H1 (cell line): ENCODE measurements around the gene PARD6A.

ENCODE experiments used
- ATF2 ChIP-seq: IDR thresholded peaks from 2 replicates; pipeline ENCODE4 v1.6.1; 2012; ENCODE audit warnings: low read length, inconsistent platforms
- CHD1 ChIP-seq: IDR thresholded peaks from 2 replicates; pipeline ENCODE4 v1.6.1; 2012; ENCODE audit warnings: low read depth, low read length, improper control_type of control experiment
- CTCF ChIP-seq, 3 experiments: IDR thresholded peaks; 1 replicate in 2 of 3; 2 replicates in 1 of 3; pipeline versions ENCODE4 v1.5.1 to v1.6.1; 2011; ENCODE audit warnings: low read length in 3 of 3, mild to moderate bottlenecking in 3 of 3, inconsistent platforms in 2 of 3, low read depth in 1 of 3, moderate library complexity in 1 of 3; ENCODE audit not compliant: insufficient read depth in 1 of 3; ENCODE audit errors: control extremely low read depth in 1 of 3
- EP300 ChIP-seq, 2 experiments: IDR thresholded peaks; 1 replicate in 1 of 2; 2 replicates in 1 of 2; pipeline ENCODE4 v1.6.1; 2011 to 2012; ENCODE audit warnings: low read depth in 2 of 2, low read length in 2 of 2, mild to moderate bottlenecking in 2 of 2, borderline replicate concordance in 1 of 2, inconsistent platforms in 1 of 2, moderate library complexity in 1 of 2
- EZH2 ChIP-seq: fragments of 200-600 bp; sonication (generic); IDR thresholded peaks from 2 replicates; pipeline ENCODE4 v1.7.1; 2012; ENCODE audit warnings: low read depth, mild to moderate bottlenecking, moderate library complexity, low read length, inconsistent platforms; ENCODE audit not compliant: severe bottlenecking
- GTF2F1 ChIP-seq: IDR thresholded peaks from 2 replicates; pipeline ENCODE4 v1.6.1; 2012; ENCODE audit warnings: low read depth, low read length, improper control_type of control experiment, borderline replicate concordance
- RFX5 ChIP-seq: IDR thresholded peaks from 2 replicates; pipeline ENCODE4 v1.6.1; 2011; ENCODE audit warnings: low read depth, low read length, improper control_type of control experiment, borderline replicate concordance
- YY1 ChIP-seq: IDR thresholded peaks from 2 replicates; pipeline ENCODE4 v1.6.1; 2011; ENCODE audit warnings: low read depth, mild to moderate bottlenecking, low read length
- TF ChIP-seq, protein P1 (sequence below): IDR thresholded peaks from 2 replicates; pipeline ENCODE4 v1.6.1; 2012; ENCODE audit warnings: inconsistent platforms

GRCh38 chr16:67703626-67704025 lies 42.9 kb downstream of the PARD6A start:
- TF ChIP-seq CTCF (IDR thresholded peaks at IDR 0.05; ENCODE audit: control extremely low read depth in 1 of 3, insufficient read depth in 1 of 3, low read depth in 1 of 3, low read length in 3 of 3) (no peak), EP300 (IDR thresholded peaks at IDR 0.05; ENCODE audit: borderline replicate concordance in 1 of 2, low read depth in 2 of 2, low read length in 2 of 2) (no peak), RFX5 (no peak), CHD1 (no peak), EZH2 (no peak), ATF2 (no peak), GTF2F1 (no peak), YY1 (no peak)
- TF ChIP-seq, protein P1, sequence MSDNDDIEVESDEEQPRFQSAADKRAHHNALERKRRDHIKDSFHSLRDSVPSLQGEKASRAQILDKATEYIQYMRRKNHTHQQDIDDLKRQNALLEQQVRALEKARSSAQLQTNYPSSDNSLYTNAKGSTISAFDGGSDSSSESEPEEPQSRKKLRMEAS, result no peak
